Keratinocyte (primary cell): Measurements from ENCODE around the gene AAMP. TPM values are rescaled to one million over a fixed set of nuclear protein-coding genes. Genes with fewer than 3 reads are reported as not detected.

Experiments
- DNase-seq: peaks from one replicate; pipeline ENCODE4 v3.0.0-alpha.2; 2011; ENCODE audit warnings: low read depth, missing footprints, low spot score
- FAIRE-seq: peaks from 2 replicates; lab custom pipeline; 2011; peaks lifted over from hg19 to GRCh38; lab: Jason Lieb, UNC
- H2AFZ ChIP-seq: 2 replicates; pipeline ENCODE4 v1.6.0; 2012; ENCODE audit warnings: low read length, control low read depth, inconsistent platforms; ENCODE audit not compliant: control insufficient read depth
- H3K27ac ChIP-seq: 2 replicates; pipeline ENCODE4 v1.5.1; 2011; ENCODE audit warnings: low read length; ENCODE audit not compliant: control insufficient read depth, insufficient read depth
- H3K27me3 ChIP-seq: 3 replicates; pipeline ENCODE4 v1.6.0; 2011; ENCODE audit warnings: low read length; ENCODE audit not compliant: control insufficient read depth, insufficient read depth; ENCODE audit errors: extremely low read depth
- H3K36me3 ChIP-seq, 2 experiments: 2 replicates in 1 of 2; 3 replicates in 1 of 2; pipeline ENCODE4 v1.5.1; 2011; ENCODE audit warnings: low read length in 2 of 2, mild to moderate bottlenecking in 1 of 2; ENCODE audit not compliant: control insufficient read depth in 2 of 2, insufficient read depth in 2 of 2; ENCODE audit errors: extremely low read depth in 1 of 2
- H3K4me1 ChIP-seq: 3 replicates; pipeline ENCODE4 v1.5.1; 2011; ENCODE audit warnings: low read length; ENCODE audit not compliant: control insufficient read depth, insufficient read depth; ENCODE audit errors: extremely low read depth
- H3K4me2 ChIP-seq: 3 replicates; pipeline ENCODE4 v1.6.0; 2011; ENCODE audit warnings: low read depth, low read length; ENCODE audit not compliant: control insufficient read depth, insufficient read depth; ENCODE audit errors: extremely low read depth
- H3K4me3 ChIP-seq, 3 experiments: fragments of 200-600 bp in 1 of 3; sonication (generic) in 1 of 3; 2 replicates in 2 of 3; 3 replicates in 1 of 3; pipeline ENCODE4 v1.5.1; 2011 to 2016; ENCODE audit warnings: low read length in 3 of 3, mild to moderate bottlenecking in 3 of 3, control low read depth in 2 of 3, inconsistent platforms in 1 of 3, low read depth in 1 of 3, mixed read lengths in 1 of 3, mixed run types in 1 of 3, moderate library complexity in 1 of 3; ENCODE audit not compliant: control insufficient read depth in 2 of 3, insufficient read depth in 2 of 3; ENCODE audit errors: extremely low read depth in 1 of 3
- H3K79me2 ChIP-seq: 2 replicates; pipeline ENCODE4 v1.6.0; 2012; ENCODE audit warnings: low read length; ENCODE audit not compliant: control insufficient read depth, insufficient read depth
- H3K9ac ChIP-seq: 3 replicates; pipeline ENCODE4 v1.6.0; 2011; ENCODE audit warnings: low read length; ENCODE audit not compliant: control insufficient read depth, insufficient read depth; ENCODE audit errors: extremely low read depth
- H3K9me1 ChIP-seq: 3 replicates; pipeline ENCODE4 v1.6.0; 2011; ENCODE audit warnings: low read length; ENCODE audit not compliant: control insufficient read depth, insufficient read depth; ENCODE audit errors: extremely low read depth
- H3K9me3 ChIP-seq: 2 replicates; pipeline ENCODE4 v1.5.1; 2012; ENCODE audit warnings: low read depth, low read length; ENCODE audit not compliant: control insufficient read depth
- H4K20me1 ChIP-seq: 3 replicates; pipeline ENCODE4 v1.6.0; 2011; ENCODE audit warnings: low read length; ENCODE audit not compliant: control insufficient read depth, insufficient read depth; ENCODE audit errors: extremely low read depth
- EZH2 ChIP-seq: IDR thresholded peaks from one replicate; pipeline ENCODE4 v1.6.1; 2012; ENCODE audit warnings: inconsistent platforms, mild to moderate bottlenecking, low read length, moderate library complexity
- dilution Hi-C: fragments of 300-500 bp; cut with MboI; formaldehyde crosslinking; loops from one replicate; pipeline ENCODE4 v1.7.0; 2020; ENCODE audit warnings: low sequenced_read_pairs; ENCODE audit not compliant: extremely low pct_ligation_motif_present
- polyA plus RNA-seq, 5 experiments: library from polyadenylated mRNA; depleted of rRNA in 3 of 5; stranded (reverse) in 3 of 5; stranded (forward) in 1 of 5; unstranded in 1 of 5; fragments of >200 nt; gene quantifications; 1 replicate in 1 of 5; 2 replicates in 3 of 5; 3 replicates in 1 of 5; pipeline versions ENCODE4 v1.2.1 to v1.2.3, GENCODE V29; 2011 to 2012; ENCODE audit warnings: missing spikeins in 2 of 5, low read depth in 1 of 5, low replicate concordance in 1 of 5
- TF ChIP-seq, protein P1 (sequence below), 3 experiments: IDR thresholded peaks in 1 of 3; conservative IDR thresholded peaks in 1 of 3; optimal IDR thresholded peaks in 1 of 3; 2 replicates in 2 of 3; 3 replicates in 1 of 3; pipeline versions ENCODE3 to v1.5.1; 2011; ENCODE audit warnings: low read length in 3 of 3, mild to moderate bottlenecking in 3 of 3, moderate library complexity in 2 of 3, control low read depth in 1 of 3, inconsistent platforms in 1 of 3; ENCODE audit not compliant: insufficient read depth in 2 of 3; ENCODE audit errors: extremely low read depth in 1 of 3

AAMP gene
- polyA plus RNA-seq, 1 donor (not counting 4 experiments of a cell fraction or from before 2014, with no cell fraction given) = 78.4 TPM

DNA sequence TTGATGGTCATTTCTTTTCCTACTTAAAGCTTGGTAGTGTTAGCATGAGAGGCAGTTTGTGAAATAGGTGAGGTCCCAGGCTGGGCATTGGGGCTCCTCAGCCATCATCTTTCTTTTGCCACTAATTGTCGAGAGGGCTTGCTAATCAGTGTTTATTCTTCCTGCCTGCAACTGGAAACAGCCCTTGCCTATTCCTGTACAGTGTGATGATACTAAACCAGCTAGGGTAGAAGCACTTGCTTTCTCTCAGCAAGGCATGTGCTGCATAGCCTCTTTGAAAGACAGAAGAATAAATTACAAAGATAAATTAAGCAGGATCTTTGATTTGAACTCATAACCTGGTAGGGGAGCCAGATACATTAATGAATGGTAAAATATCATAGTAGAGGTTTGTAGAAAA, 25.7 kb downstream of the AAMP start:
- peaks cover 41% of the 10 kb centered on the region for H3K79me2 ChIP-seq
- H3K27me3 ChIP-seq = no peaks in the 10 kb centered on the region
- H4K20me1 ChIP-seq = peaks cover 6% of the 10 kb centered on the region
- no peaks in the 10 kb centered on the region for H3K9me3 ChIP-seq
- no peak overlapping the region for H3K4me3 ChIP-seq
- TF ChIP-seq, protein P1, sequence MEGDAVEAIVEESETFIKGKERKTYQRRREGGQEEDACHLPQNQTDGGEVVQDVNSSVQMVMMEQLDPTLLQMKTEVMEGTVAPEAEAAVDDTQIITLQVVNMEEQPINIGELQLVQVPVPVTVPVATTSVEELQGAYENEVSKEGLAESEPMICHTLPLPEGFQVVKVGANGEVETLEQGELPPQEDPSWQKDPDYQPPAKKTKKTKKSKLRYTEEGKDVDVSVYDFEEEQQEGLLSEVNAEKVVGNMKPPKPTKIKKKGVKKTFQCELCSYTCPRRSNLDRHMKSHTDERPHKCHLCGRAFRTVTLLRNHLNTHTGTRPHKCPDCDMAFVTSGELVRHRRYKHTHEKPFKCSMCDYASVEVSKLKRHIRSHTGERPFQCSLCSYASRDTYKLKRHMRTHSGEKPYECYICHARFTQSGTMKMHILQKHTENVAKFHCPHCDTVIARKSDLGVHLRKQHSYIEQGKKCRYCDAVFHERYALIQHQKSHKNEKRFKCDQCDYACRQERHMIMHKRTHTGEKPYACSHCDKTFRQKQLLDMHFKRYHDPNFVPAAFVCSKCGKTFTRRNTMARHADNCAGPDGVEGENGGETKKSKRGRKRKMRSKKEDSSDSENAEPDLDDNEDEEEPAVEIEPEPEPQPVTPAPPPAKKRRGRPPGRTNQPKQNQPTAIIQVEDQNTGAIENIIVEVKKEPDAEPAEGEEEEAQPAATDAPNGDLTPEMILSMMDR (optimal IDR thresholded peaks at IDR 0.05 in 1 of 3, IDR thresholded peaks at IDR 0.05 in 1 of 3, conservative IDR thresholded peaks at IDR 0.05 in 1 of 3; ENCODE audit: extremely low read depth in 1 of 3, insufficient read depth in 2 of 3, low read length in 3 of 3) = no peak
- no peak for TF ChIP-seq EZH2
- no peak overlapping the region for H2AFZ ChIP-seq
- no peaks in the 10 kb centered on the region for H3K9me1 ChIP-seq
- H3K4me2 ChIP-seq = no peak overlapping the region
- no peak overlapping the region for H3K27ac ChIP-seq
- dilution Hi-C loops = no loop called here
- no peaks in the 10 kb centered on the region for H3K4me1 ChIP-seq
- no peak overlapping the region for H3K9ac ChIP-seq
- DNase-seq (no peak), FAIRE-seq (no peak)
- H3K36me3 ChIP-seq = peaks cover 40 to 61% of the 10 kb centered on the region in 2 experiments

DNA sequence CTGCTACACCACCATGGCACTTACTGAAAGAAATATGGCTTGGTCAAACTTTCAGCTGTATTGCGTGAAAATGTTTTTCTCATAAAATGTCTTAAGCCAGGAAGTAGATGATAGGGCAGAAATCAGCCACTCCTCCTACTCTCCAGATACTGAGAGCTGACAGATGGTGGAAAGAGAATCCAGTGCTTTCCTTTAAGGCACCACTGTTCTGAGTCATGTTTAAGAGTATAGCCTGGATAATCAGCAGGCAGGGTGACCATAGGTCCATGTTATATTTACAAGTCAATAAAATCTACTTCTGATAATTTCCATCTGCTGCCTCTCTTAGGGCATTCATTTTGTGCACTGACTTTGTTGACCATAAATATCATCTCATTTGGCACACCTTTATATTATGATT, 31.1 kb downstream of the AAMP start:
- Histone ChIP-seq H3K4me1 (no peaks in the 10 kb centered on the region), H2AFZ (no peak overlapping the region), H3K4me3 (no peak overlapping the region), H3K9me3 (no peaks in the 10 kb centered on the region), H3K4me2 (no peak overlapping the region), H3K27ac (no peak overlapping the region), H3K79me2 (peaks cover 56% of the 10 kb centered on the region), H3K9ac (no peak overlapping the region), H4K20me1 (peaks cover 7% of the 10 kb centered on the region), H3K36me3 (peaks cover 44 to 47% of the 10 kb centered on the region in 2 experiments), H3K27me3 (no peaks in the 10 kb centered on the region), H3K9me1 (no peaks in the 10 kb centered on the region)
- dilution Hi-C loops = no loop called here
- DNase-seq (no peak), FAIRE-seq (no peak)
- TF ChIP-seq, protein P1 (optimal IDR thresholded peaks at IDR 0.05 in 1 of 3, IDR thresholded peaks at IDR 0.05 in 1 of 3, conservative IDR thresholded peaks at IDR 0.05 in 1 of 3; ENCODE audit: extremely low read depth in 1 of 3, insufficient read depth in 2 of 3, low read length in 3 of 3) = no peak
- no peak for TF ChIP-seq EZH2
